Tongue (tissue), 2 donors: ENCODE data around the gene AHRR. TPM values are rescaled to one million over a fixed set of nuclear protein-coding genes. Genes with fewer than 3 reads are reported as not detected.
"Not testable (repeated sequence)": the region's sequence is repeated elsewhere in the genome, so short reads cannot be mapped to it uniquely, and the experiment has no call there.

ENCODE experiments used
- DNase-seq: peaks from one replicate; pipeline ENCODE4 v3.0.0-alpha.2; 2015
- total RNA-seq: library from RNA; depleted of rRNA; stranded (reverse); fragments of >200 nt; gene quantifications from one replicate; pipeline ENCODE4 v1.2.3, GENCODE V29; 2014

The AHRR gene
- total RNA-seq, 1 donor from 2014 or later: 8.2 TPM

DNA sequence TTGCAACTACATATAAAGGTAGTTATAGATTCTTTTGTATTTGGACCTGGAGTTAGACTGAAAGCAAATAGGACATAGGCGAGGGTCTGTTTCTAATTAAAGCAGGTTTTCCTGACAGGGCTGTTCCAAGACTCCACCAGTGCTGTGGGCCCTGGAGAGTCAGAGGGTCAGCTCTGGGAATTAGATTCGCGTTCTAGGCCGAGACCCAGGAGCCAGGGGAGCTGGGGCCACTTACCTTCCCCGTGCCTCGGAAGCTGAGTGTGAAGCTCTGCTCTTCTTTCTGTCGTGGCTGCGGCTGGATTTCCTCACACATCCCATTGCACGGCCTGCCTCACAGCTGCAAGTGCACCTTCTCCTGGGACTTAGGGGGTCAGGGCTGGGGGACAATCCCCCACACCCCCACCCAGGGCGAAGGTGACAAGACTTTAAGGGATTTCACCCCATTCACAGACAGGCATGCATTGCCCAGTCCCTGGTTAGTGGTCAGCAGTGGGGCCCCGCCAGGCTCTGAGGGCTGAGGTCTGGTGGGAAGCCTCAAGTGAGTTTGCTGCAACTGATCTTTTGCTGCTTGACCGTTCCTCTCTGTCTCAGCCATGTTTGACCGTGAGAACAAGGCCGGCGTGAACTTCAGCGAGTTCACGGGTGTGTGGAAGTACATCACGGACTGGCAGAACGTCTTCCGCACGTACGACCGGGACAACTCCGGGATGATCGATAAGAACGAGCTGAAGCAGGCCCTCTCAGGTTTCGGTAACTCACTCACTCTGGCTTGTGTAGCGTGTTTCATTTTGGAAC lies 15.3 kb upstream of the AHRR start:
- DNase-seq: no peak

GRCh38 chr5:307306-307705 lies 14.2 kb upstream of the AHRR start:
- no peak for DNase-seq

DNA sequence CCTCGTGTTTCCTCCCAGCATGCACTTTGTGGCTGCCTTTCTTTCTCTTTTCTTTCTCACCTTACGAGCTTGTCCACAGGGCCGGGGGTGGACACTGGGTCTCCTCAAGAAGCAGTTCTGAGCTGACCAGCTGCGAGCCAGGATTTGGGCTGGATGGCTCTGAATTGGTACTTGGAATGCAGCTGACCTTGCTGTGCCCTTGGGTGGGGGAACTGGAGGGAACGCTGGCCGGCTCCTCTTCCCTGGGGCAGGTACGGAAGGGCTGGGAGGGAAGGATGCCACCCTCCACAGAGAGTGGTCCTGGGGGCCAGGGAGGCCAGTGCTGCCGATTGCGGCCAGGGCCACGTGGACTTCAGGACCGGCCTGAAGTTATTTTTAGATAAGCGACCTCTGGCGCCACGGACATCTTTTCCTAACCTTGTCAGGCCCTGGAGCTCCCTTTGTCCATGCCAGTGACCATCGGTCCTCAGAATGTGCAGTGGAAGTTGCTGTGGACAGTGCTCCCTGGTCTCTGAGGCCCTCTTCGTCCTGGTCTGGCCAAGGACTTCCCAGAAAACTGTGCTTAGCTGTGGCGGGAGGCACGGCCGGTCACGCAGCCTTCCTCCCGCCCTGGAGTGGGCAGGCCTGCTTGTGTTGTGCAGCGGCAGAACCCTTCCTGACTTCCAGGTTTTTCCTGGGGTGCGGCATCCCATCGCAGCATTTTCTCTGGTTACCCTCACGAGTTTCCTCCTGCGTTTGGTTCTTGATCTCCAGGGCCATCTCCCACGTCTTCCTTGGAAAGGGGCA lies 13.5 kb upstream of the AHRR start:
- no peak for DNase-seq

GRCh38 chr5:308672-309271 lies 12.7 kb upstream of the AHRR start:
- DNase-seq: no peak

- not testable (repeated sequence) for DNase-seq
These were observed 11.7 kb upstream of the AHRR start for GRCh38 chr5:309831-310230.

- no peak for DNase-seq
These were observed 11.0 kb upstream of the AHRR start for GRCh38 chr5:310516-310915.

DNA sequence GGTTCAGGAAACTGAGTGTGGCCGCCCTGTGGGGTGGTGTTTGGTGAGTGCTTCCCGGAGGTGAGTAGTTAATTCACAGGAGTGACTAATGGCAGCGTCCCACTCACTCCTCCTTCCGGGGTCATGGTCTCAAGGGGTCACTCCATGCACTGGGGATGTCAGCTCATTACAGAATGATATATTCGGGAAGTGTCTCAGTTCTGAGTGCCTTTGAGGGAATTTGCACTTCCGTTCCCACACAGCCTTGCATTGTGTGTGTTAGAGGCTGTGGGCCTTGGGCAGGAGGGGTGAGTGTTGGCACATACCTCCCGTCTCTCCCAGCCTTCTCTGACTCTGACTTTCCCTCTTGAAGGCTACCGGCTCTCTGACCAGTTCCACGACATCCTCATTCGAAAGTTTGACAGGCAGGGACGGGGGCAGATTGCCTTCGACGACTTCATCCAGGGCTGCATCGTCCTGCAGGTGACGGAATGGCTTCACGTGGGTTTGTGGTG lies 10.5 kb upstream of the AHRR start:
- no peak for DNase-seq

DNA sequence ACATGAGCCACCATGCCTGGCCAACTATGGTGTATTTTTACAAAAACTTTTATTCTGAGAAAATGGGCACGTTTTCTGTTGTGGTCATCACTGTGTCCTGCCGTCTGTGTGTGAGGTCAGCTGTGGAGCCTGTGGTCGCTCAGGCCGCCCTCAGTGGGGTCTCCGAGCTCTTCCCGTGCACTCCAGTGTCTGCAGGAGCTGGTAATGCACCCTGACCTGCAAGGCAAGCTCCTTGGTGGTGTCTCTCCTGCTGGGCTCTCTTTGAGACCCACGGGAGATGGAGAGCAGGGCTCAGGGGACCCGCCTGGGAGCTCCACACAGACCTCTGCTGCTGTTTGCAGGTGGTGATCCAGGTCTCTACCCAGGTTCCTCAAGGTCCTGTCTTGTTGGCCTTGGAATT lies 9.6 kb upstream of the AHRR start:
- no peak for DNase-seq

GRCh38 chr5:312845-313244 lies 8.7 kb upstream of the AHRR start:
- DNase-seq: no peak

- no peak for DNase-seq
These were observed 8.2 kb upstream of the AHRR start for GRCh38 chr5:313265-313664.

- no peak for DNase-seq
These were observed 7.6 kb upstream of the AHRR start for GRCh38 chr5:313806-314376.

GRCh38 chr5:314676-315487 lies 6.6 kb upstream of the AHRR start:
- DNase-seq: no peak

- no peak for DNase-seq
These were observed 5.9 kb upstream of the AHRR start for GRCh38 chr5:315488-316209.

DNA sequence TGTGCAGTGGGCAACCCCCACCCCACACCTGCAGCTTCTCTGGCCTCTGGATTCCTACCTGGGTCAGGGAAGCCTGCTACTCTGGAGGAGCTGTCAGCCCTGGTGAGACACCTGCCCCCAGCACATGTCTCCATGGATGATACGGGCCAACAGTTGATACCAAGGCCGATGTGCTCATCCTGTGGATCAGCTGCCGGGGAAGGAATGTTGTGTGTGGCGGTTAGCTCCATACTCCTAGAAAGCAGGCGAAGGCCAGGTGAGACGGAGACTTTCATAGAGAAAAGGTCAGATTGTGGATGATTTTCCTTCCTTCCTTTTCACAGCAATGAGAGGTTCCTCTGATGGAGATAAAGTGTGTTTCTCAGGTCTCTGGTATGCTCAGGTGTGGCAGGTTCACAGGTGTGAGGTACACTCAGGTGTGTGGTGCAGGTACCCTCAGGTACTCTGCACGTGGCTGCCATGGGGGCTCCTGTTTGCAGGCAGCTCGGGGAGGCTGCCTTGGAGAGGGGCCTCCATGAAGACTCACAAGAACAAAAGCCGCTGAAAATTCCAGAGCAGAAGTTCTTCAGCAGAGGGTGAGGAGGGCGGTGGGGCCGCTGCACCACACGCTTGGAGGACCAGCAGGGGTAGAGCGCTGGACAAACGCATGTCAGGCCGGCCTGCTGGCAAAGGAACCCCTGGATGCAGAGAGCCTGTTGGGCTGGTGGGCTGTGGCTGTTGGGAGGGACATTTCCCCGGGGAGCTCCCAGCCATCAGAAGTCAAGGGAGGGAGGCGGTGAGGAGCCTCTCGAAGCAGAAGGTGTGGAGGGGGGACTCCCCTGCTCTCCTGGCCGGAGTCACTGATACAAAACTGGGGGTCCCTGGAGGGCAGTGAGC lies 5.1 kb upstream of the AHRR start:
- no peak for DNase-seq

- DNase-seq: peak; percentile 56
These were observed 4.3 kb upstream of the AHRR start for GRCh38 chr5:317086-317811.

- no peak for DNase-seq
These were observed 3.1 kb upstream of the AHRR start for GRCh38 chr5:318341-318897.

DNA sequence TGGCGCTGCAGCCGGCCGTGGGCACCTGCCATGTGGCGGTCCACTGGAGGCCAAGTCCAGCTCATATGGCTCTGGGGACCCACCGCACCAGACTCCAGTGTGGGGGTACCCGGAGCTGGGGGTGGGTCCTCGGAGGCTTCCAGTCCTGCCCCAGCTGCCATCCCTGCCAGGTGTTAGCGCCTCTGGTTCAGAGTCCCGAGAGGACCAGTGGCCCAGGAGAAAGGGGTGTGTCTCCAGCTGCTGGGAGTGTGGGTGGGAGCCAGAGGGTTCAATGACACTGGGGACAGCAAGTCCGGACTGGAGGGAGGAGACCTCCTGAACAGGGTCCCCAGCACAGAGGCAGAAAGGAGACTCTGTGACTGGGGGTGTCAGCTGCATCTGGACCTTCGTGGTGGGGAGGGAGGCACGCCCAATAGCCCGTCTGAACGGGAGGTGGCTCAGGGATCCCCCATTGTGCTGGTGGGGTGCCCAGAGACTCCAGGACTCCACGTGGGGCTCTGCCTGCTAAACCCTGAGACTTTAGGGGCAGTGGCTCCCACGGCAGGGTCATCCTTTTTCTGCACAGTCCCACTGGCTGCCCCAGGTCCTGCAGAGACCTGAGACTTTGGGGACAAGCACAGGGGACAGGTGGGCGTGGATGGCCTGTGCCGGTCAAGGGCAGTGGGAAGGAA lies 2.4 kb upstream of the AHRR start:
- DNase-seq: no peak

DNA sequence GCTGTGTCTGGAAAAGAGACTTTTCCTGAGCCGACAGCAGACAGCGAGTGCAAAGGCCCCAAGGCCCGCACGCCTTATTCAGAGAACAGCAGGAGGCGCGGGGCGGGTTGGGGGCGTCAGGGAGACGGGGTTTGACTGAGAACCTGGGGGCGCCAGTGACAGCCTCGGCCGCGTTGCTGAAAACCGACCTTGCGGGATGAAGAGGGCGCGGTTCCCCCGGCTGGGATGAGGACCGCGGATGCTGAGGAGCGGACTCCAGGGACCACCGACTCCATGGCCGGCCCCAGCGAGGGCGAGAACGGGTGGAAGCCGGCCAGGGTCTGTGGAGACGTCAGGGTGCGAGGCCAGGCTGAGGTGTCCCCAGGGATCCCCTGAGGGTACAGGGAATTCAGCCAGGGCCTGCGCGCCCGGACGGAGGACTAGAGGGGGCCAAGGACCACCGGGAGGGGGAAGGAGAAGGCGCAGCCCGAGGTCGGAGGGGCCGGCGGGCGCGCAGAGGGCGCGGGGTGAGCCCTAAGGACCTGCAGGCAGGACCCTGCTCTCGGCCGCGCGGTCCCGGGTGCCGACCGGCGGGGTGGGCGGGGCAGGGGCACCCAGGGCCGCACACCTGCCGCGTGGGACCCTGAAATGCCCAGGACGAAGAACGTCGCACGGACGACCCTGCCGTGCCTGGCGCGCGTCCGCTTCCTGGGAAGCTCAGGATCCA lies 837 bp upstream of the AHRR start:
- DNase-seq: no peak
